ENCODE results near the gene PAX5.

Gene PAX5

GRCh38 chr9:36818242-36818938 lies 215.7 kb downstream of the PAX5 start:
- TF ChIP-seq ZBTB7A (IDR thresholded peaks at IDR 0.05; ENCODE audit: low read depth) = no peak
- no peak for TF ChIP-seq YY1 (IDR thresholded peaks at IDR 0.05; ENCODE audit: low read depth)
- TF ChIP-seq TAF1 (IDR thresholded peaks at IDR 0.05; ENCODE audit: low read depth) = no peak
- no peak for TF ChIP-seq TEAD4 (IDR thresholded peaks at IDR 0.05)
- TF ChIP-seq EGR1 (IDR thresholded peaks at IDR 0.05) = no peak
- no peak for TF ChIP-seq RAD21 (IDR thresholded peaks at IDR 0.05; ENCODE audit: low read depth)
- TF ChIP-seq FOXM1 (IDR thresholded peaks at IDR 0.05; ENCODE audit: borderline replicate concordance, low read depth) = no peak
- TF ChIP-seq CEBPB (IDR thresholded peaks at IDR 0.05) = no peak
- TF ChIP-seq EP300 (IDR thresholded peaks at IDR 0.05; ENCODE audit: borderline replicate concordance) = no peak

GRCh38 chr9:36817160-36817834 lies 216.8 kb downstream of the PAX5 start:
- TF ChIP-seq CREB1 (IDR thresholded peaks at IDR 0.05; ENCODE audit: low read depth) (no peak), MAX (IDR thresholded peaks at IDR 0.05) (no peak), EGR1 (IDR thresholded peaks at IDR 0.05) (no peak), YY1 (IDR thresholded peaks at IDR 0.05; ENCODE audit: low read depth) (no peak), USF1 (IDR thresholded peaks at IDR 0.05) (no peak), RAD21 (IDR thresholded peaks at IDR 0.05; ENCODE audit: low read depth) (no peak), TEAD4 (IDR thresholded peaks at IDR 0.05) (no peak), EP300 (IDR thresholded peaks at IDR 0.05; ENCODE audit: borderline replicate concordance) (no peak), ZBTB7A (IDR thresholded peaks at IDR 0.05; ENCODE audit: low read depth) (no peak), TCF12 (IDR thresholded peaks at IDR 0.05; ENCODE audit: low read depth) (no peak), TAF1 (IDR thresholded peaks at IDR 0.05; ENCODE audit: low read depth) (no peak), FOXM1 (IDR thresholded peaks at IDR 0.05; ENCODE audit: borderline replicate concordance, low read depth) (no peak), NFIC (IDR thresholded peaks at IDR 0.05) (no peak), CEBPB (IDR thresholded peaks at IDR 0.05) (no peak), REST (IDR thresholded peaks at IDR 0.05; ENCODE audit: low read depth) (no peak)

GRCh38 chr9:36816371-36816770 lies 217.7 kb downstream of the PAX5 start:
- TF ChIP-seq CEBPB (IDR thresholded peaks at IDR 0.05) (no peak), ZBTB7A (IDR thresholded peaks at IDR 0.05; ENCODE audit: low read depth) (no peak)

GRCh38 chr9:36815566-36816348 lies 218.3 kb downstream of the PAX5 start:
- no peak for TF ChIP-seq YY1 (IDR thresholded peaks at IDR 0.05; ENCODE audit: low read depth)

- TF ChIP-seq USF1 (IDR thresholded peaks at IDR 0.05) (peak; percentile 53), EP300 (IDR thresholded peaks at IDR 0.05; ENCODE audit: borderline replicate concordance) (no peak)
These were observed 219.0 kb downstream of the PAX5 start for GRCh38 chr9:36815023-36815422.

GRCh38 chr9:36813154-36813553 lies 220.9 kb downstream of the PAX5 start:
- no peak for TF ChIP-seq FOXM1 (IDR thresholded peaks at IDR 0.05; ENCODE audit: borderline replicate concordance, low read depth)
- no peak for TF ChIP-seq EP300 (IDR thresholded peaks at IDR 0.05; ENCODE audit: borderline replicate concordance)

- TF ChIP-seq TEAD4 (IDR thresholded peaks at IDR 0.05) = no peak
- TF ChIP-seq ZBTB7A (IDR thresholded peaks at IDR 0.05; ENCODE audit: low read depth) = no peak
- no peak for TF ChIP-seq TAF1 (IDR thresholded peaks at IDR 0.05; ENCODE audit: low read depth)
- TF ChIP-seq EP300 (IDR thresholded peaks at IDR 0.05; ENCODE audit: borderline replicate concordance) = no peak
- no peak for TF ChIP-seq USF1 (IDR thresholded peaks at IDR 0.05)
- no peak for TF ChIP-seq YY1 (IDR thresholded peaks at IDR 0.05; ENCODE audit: low read depth)
- no peak for TF ChIP-seq CEBPB (IDR thresholded peaks at IDR 0.05)
- no peak for TF ChIP-seq FOXM1 (IDR thresholded peaks at IDR 0.05; ENCODE audit: borderline replicate concordance, low read depth)
- TF ChIP-seq RAD21 (IDR thresholded peaks at IDR 0.05; ENCODE audit: low read depth) = no peak
- TF ChIP-seq CREB1 (IDR thresholded peaks at IDR 0.05; ENCODE audit: low read depth) = no peak
- no peak for TF ChIP-seq TCF12 (IDR thresholded peaks at IDR 0.05; ENCODE audit: low read depth)
- TF ChIP-seq REST (IDR thresholded peaks at IDR 0.05; ENCODE audit: low read depth) = no peak
- no peak for TF ChIP-seq NFIC (IDR thresholded peaks at IDR 0.05)
- no peak for TF ChIP-seq EGR1 (IDR thresholded peaks at IDR 0.05)
- no peak for TF ChIP-seq MAX (IDR thresholded peaks at IDR 0.05)
These were observed 221.5 kb downstream of the PAX5 start for GRCh38 chr9:36812556-36812955.
